C4-2B (cell line): ENCODE measurements around the gene CELSR1.
"Not testable (repeated sequence)": the region's sequence is repeated elsewhere in the genome, so short reads cannot be mapped to it uniquely, and the experiment has no call there.

Experiments
- H3K27ac ChIP-seq: fragments of 450-650 bp; 2 replicates; pipeline ENCODE4 v1.5.1; 2017
- CTCF ChIP-seq: fragments of 450-650 bp; conservative IDR thresholded peaks from 2 replicates; pipeline ENCODE4 v1.5.1; 2017; ENCODE audit warnings: mild to moderate bottlenecking
- ZFX ChIP-seq: fragments of 450-650 bp; IDR thresholded peaks from 2 replicates; pipeline ENCODE4 v1.6.1; 2017

CELSR1 gene

GRCh38 chr22:46473021-46473779 lies 64.2 kb downstream of the CELSR1 start:
- TF ChIP-seq CTCF (no peak), ZFX (no peak)
- no peak overlapping the region for H3K27ac ChIP-seq

- TF ChIP-seq CTCF, result no peak
- no peak for TF ChIP-seq ZFX
- H3K27ac ChIP-seq, result no peak overlapping the region
These were observed 64.8 kb downstream of the CELSR1 start for GRCh38 chr22:46472722-46473016.

- no peak overlapping the region for H3K27ac ChIP-seq
- TF ChIP-seq CTCF, result no peak
- TF ChIP-seq ZFX, result no peak
These were observed 65.3 kb downstream of the CELSR1 start for GRCh38 chr22:46471901-46472721.

- H3K27ac ChIP-seq, result not testable (repeated sequence)
These were observed 66.1 kb downstream of the CELSR1 start for GRCh38 chr22:46471330-46471729.

GRCh38 chr22:46469711-46470110 lies 67.7 kb downstream of the CELSR1 start:
- no peak overlapping the region for H3K27ac ChIP-seq
- TF ChIP-seq ZFX (no peak), CTCF (no peak)

- TF ChIP-seq CTCF (no peak), ZFX (no peak)
These were observed 70.4 kb downstream of the CELSR1 start for GRCh38 chr22:46467006-46467405.

GRCh38 chr22:46466255-46466676 lies 71.2 kb downstream of the CELSR1 start:
- H3K27ac ChIP-seq, result no peak overlapping the region
- TF ChIP-seq CTCF, result no peak
- no peak for TF ChIP-seq ZFX

More at GRCh38 chr22:46467006-46467405, 70.4 kb downstream of the CELSR1 start:
- no peak overlapping the region for H3K27ac ChIP-seq
